ENCODE measurements around the gene FGA.

GRCh38 chr4:154591890-154592289, 1.3 kb upstream of the FGA start:
- TF ChIP-seq EZH2 (IDR thresholded peaks at IDR 0.05; ENCODE audit: borderline replicate concordance) (no peak), CTCF (IDR thresholded peaks at IDR 0.05; ENCODE audit: poor library complexity) (no peak), EZH2phosphoT487 (IDR thresholded peaks at IDR 0.05; ENCODE audit: low read depth, severe bottlenecking, unreplicated experiment) (no peak)

Data from hepatocyte (in vitro differentiated cells).